ENCODE measurements around the gene MPZL3.

DNA sequence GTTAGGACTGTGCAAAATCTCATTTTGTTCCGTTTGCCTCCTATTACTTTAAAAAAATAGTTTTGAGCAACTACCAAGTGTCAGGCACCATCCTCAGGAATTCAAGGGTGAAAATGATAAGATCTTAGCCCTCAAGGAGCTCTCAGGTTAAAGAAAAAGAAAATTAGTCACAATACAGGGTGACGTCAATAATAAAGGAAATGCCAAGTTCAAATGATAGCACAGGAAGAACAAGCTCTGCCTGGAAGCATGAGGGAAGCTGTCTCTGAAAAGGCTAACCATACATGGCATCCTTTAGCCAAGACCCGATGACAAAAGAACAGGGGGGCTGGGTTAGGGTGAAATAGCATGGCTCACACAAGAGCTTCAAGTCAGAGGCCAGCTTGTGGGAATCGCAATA is 23.0 kb upstream of the MPZL3 start:
- TF ChIP-seq, protein P1, sequence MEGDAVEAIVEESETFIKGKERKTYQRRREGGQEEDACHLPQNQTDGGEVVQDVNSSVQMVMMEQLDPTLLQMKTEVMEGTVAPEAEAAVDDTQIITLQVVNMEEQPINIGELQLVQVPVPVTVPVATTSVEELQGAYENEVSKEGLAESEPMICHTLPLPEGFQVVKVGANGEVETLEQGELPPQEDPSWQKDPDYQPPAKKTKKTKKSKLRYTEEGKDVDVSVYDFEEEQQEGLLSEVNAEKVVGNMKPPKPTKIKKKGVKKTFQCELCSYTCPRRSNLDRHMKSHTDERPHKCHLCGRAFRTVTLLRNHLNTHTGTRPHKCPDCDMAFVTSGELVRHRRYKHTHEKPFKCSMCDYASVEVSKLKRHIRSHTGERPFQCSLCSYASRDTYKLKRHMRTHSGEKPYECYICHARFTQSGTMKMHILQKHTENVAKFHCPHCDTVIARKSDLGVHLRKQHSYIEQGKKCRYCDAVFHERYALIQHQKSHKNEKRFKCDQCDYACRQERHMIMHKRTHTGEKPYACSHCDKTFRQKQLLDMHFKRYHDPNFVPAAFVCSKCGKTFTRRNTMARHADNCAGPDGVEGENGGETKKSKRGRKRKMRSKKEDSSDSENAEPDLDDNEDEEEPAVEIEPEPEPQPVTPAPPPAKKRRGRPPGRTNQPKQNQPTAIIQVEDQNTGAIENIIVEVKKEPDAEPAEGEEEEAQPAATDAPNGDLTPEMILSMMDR (IDR thresholded peaks at IDR 0.05) = no peak
- TF ChIP-seq POLR2AphosphoS5 (IDR thresholded peaks at IDR 0.05) (no peak), POLR2A (IDR thresholded peaks at IDR 0.05) (no peak)
